Esophagus (tissue), 2 donors: Measurements from ENCODE around the gene ARHGAP30. TPM values are rescaled to one million over a fixed set of nuclear protein-coding genes. Genes with fewer than 3 reads are reported as not detected.

Experiments
- polyA plus RNA-seq, 2 donors: library from polyadenylated mRNA; stranded (reverse); fragments of 200-250 nt; gene quantifications; one replicate each; pipeline ENCODE4 v1.2.3, GENCODE V29; 2013
- donor health status: healthy with polysubstance abuse.
- donor health status: Bipolar disorder and iron deficiency.

The ARHGAP30 gene
- polyA plus RNA-seq, 2 donors, result 7.9 to 9.5 TPM

Other genes starting within 250 kb of the ARHGAP30 start
- under 1 TPM; 0.35 to 0.41 TPM for gene CD244, start 207.0 kb downstream of the ARHGAP30 start, polyA plus RNA-seq
- gene ITLN1, start 184.7 kb downstream of the ARHGAP30 start, polyA plus RNA-seq, result under 1 TPM; 0.04 to 0.20 TPM
- under 1 TPM; 0.09 to 0.20 TPM for gene ITLN2, start 115.1 kb downstream of the ARHGAP30 start, polyA plus RNA-seq
- gene F11R, start 48.7 kb downstream of the ARHGAP30 start, polyA plus RNA-seq, result 10 to 100 TPM; 56.5 to 76.4 TPM
- gene TSTD1, start 30.9 kb downstream of the ARHGAP30 start, polyA plus RNA-seq, result 100 to 1,000 TPM in 1 of 2 donors, 10 to 100 TPM in 1; 92.4 to 117 TPM
- 10 to 100 TPM; 37.6 to 50.1 TPM for gene USF1, start 23.9 kb downstream of the ARHGAP30 start, polyA plus RNA-seq
- gene NECTIN4, start 19.7 kb upstream of the ARHGAP30 start, polyA plus RNA-seq, result 10 to 100 TPM; 44.9 to 80.5 TPM
- gene KLHDC9, start 28.5 kb upstream of the ARHGAP30 start, polyA plus RNA-seq, result 1 to 10 TPM; 1.8 to 2.5 TPM
- 100 to 1,000 TPM; 116 to 186 TPM for gene PFDN2, start 48.1 kb upstream of the ARHGAP30 start, polyA plus RNA-seq
- 10 to 100 TPM; 28.0 to 28.5 TPM for gene NIT1, start 48.2 kb upstream of the ARHGAP30 start, polyA plus RNA-seq
- gene DEDD, start 62.8 kb upstream of the ARHGAP30 start, polyA plus RNA-seq, result 10 to 100 TPM; 15.5 to 24.4 TPM
- gene UFC1, start 84.1 kb upstream of the ARHGAP30 start, polyA plus RNA-seq, result 100 to 1,000 TPM in 1 of 2 donors, 10 to 100 TPM in 1; 94.3 to 132 TPM
- gene USP21, start 89.6 kb upstream of the ARHGAP30 start, polyA plus RNA-seq, result 10 to 100 TPM; 16.5 to 22.9 TPM
- gene PPOX, start 96.5 kb upstream of the ARHGAP30 start, polyA plus RNA-seq, result 10 to 100 TPM; 11.7 to 29.6 TPM
- gene B4GALT3, start 107.6 kb upstream of the ARHGAP30 start, polyA plus RNA-seq, result 10 to 100 TPM; 18.3 to 18.8 TPM
- gene ADAMTS4, start 129.2 kb upstream of the ARHGAP30 start, polyA plus RNA-seq, result 1 to 10 TPM in 1 of 2 donors, under 1 TPM in 1; 0.82 to 1.1 TPM
- gene NDUFS2, start 132.5 kb upstream of the ARHGAP30 start, polyA plus RNA-seq, result 10 to 100 TPM; 27.8 to 76.0 TPM
- gene FCER1G, start 145.4 kb upstream of the ARHGAP30 start, polyA plus RNA-seq, result 10 to 100 TPM; 10.0 to 14.0 TPM
- not detected for gene APOA2, start 153.7 kb upstream of the ARHGAP30 start, polyA plus RNA-seq
- gene TOMM40L, start 156.2 kb upstream of the ARHGAP30 start, polyA plus RNA-seq, result 10 to 100 TPM in 1 of 2 donors, 1 to 10 TPM in 1; 8.0 to 10.5 TPM
- under 1 TPM in 1 of 2 donors, not detected in 1; 0.07 TPM for gene NR1I3, start 168.3 kb upstream of the ARHGAP30 start, polyA plus RNA-seq
- gene PCP4L1, start 188.9 kb upstream of the ARHGAP30 start, polyA plus RNA-seq, result 10 to 100 TPM in 1 of 2 donors, 1 to 10 TPM in 1; 10.0 to 16.2 TPM
- gene MPZ, start 240.1 kb upstream of the ARHGAP30 start, polyA plus RNA-seq, result 1 to 10 TPM; 1.4 to 1.6 TPM
- gene SDHC, start 244.5 kb upstream of the ARHGAP30 start, polyA plus RNA-seq, result 100 to 1,000 TPM in 1 of 2 donors, 10 to 100 TPM in 1; 40.6 to 148 TPM